Hepatocyte (in vitro differentiated cells): Measurements from ENCODE around the gene MLXIP.

Experiments
- CTCF ChIP-seq: fragments of 200-600 bp; sonication (generic); IDR thresholded peaks from 2 replicates; pipeline ENCODE4 v1.5.1; 2016; ENCODE audit warnings: antibody characterized with exemption, mild to moderate bottlenecking; ENCODE audit not compliant: poor library complexity
- EZH2 ChIP-seq: fragments of 200-600 bp; sonication (generic); IDR thresholded peaks from 2 replicates; pipeline ENCODE4 v1.6.1; 2016; ENCODE audit warnings: antibody characterized with exemption, mild to moderate bottlenecking, borderline replicate concordance
- EZH2phosphoT487 ChIP-seq: fragments of 200-600 bp; sonication (generic); IDR thresholded peaks from one replicate; pipeline ENCODE4 v1.6.1; 2018; ENCODE audit warnings: antibody characterized with exemption, mild to moderate bottlenecking, low read depth, moderate library complexity; ENCODE audit not compliant: unreplicated experiment, severe bottlenecking

GRCh38 chr12:122117979-122118378 lies 39.4 kb downstream of the MLXIP start:
- TF ChIP-seq CTCF = no peak
- no peak for TF ChIP-seq EZH2
- no peak for TF ChIP-seq EZH2phosphoT487
